Astrocyte of the cerebellum (primary cell): ENCODE data around the gene FBXO30.

Experiments
- DNase-seq: peaks from one replicate; pipeline ENCODE4 v3.0.0-alpha.2; 2011; ENCODE audit warnings: low read depth
- H3K4me3 ChIP-seq: 2 replicates; pipeline ENCODE4 v1.5.1; 2011; ENCODE audit warnings: mild to moderate bottlenecking, low read depth, low read length, moderate library complexity
- CTCF ChIP-seq: IDR thresholded peaks from 2 replicates; pipeline ENCODE4 v1.5.1; 2012; ENCODE audit warnings: low read length, low read depth, moderate library complexity, mild to moderate bottlenecking; ENCODE audit errors: missing control alignments
- in situ Hi-C: cut with HindIII; loops from 2 replicates; pipeline ENCODE4 v1.10.0; 2017; ENCODE audit warnings: low sequenced_read_pairs

Gene FBXO30

GRCh38 chr6:145836772-145837171 lies 22.2 kb upstream of the FBXO30 start:
- no peak for TF ChIP-seq CTCF
- DNase-seq = no peak
- H3K4me3 ChIP-seq = no peak overlapping the region
- in situ Hi-C loops = no loop called here

- no peak for TF ChIP-seq CTCF
- DNase-seq = no peak
- in situ Hi-C loops = no loop called here
- no peak overlapping the region for H3K4me3 ChIP-seq
Measured at GRCh38 chr6:145836170-145836569, 21.6 kb upstream of the FBXO30 start.

GRCh38 chr6:145830612-145831011 lies 16.0 kb upstream of the FBXO30 start:
- TF ChIP-seq CTCF = no peak
- H3K4me3 ChIP-seq = no peak overlapping the region
- in situ Hi-C loops = no loop called here
- no peak for DNase-seq

- no peak for TF ChIP-seq CTCF
- DNase-seq = no peak
- no peak overlapping the region for H3K4me3 ChIP-seq
- in situ Hi-C loops = no loop called here
Measured at GRCh38 chr6:145829950-145830349, 15.4 kb upstream of the FBXO30 start.

- TF ChIP-seq CTCF = no peak
- no peak overlapping the region for H3K4me3 ChIP-seq
- DNase-seq = no peak
- in situ Hi-C loops = no loop called here
Measured at GRCh38 chr6:145829102-145829501, 14.5 kb upstream of the FBXO30 start.

GRCh38 chr6:145824344-145824743 lies 9.7 kb upstream of the FBXO30 start:
- DNase-seq = no peak
- TF ChIP-seq CTCF = no peak
- H3K4me3 ChIP-seq = no peak overlapping the region
- in situ Hi-C loops = no loop called here
